WTC11 (cell line): ENCODE data around the gene MYOZ1. TPM values are rescaled to one million over a fixed set of nuclear protein-coding genes. Genes with fewer than 3 reads are reported as not detected.

Experiments used
- ATAC-seq: fragments of 200-7000 bp; cut with Tn5 transposase; 2 replicates; pipeline ENCODE4 v1.10.0; 2021; ENCODE audit warnings: mild to moderate bottlenecking, moderate library complexity
- CTCF ChIA-PET: fragments of 300-600 bp; sonication (Branson Sonifier 250); formaldehyde crosslinking; loops from one replicate; lab custom pipeline; 2021; ENCODE audit warnings: antibody characterized with exemption; lab: Charles Lee
- POLR2A ChIA-PET: fragments of 350-600 bp; sonication (Branson Sonifier 250); formaldehyde crosslinking; loops from one replicate; lab custom pipeline; 2021; ENCODE audit warnings: antibody characterized with exemption; lab: Charles Lee
- DNase-seq: peaks from one replicate; pipeline ENCODE4 v3.0.0; 2021; ENCODE audit warnings: low spot score
- H3K27ac Mint-ChIP-seq: 2 replicates; pipeline ENCODE4 v1.8.0; 2021; ENCODE audit warnings: mixed read lengths
- H3K27me3 Mint-ChIP-seq: 2 replicates; pipeline ENCODE4 v1.8.0; 2021; ENCODE audit warnings: low read depth, mild to moderate bottlenecking, moderate library complexity, mixed read lengths
- H3K36me3 Mint-ChIP-seq: 2 replicates; pipeline ENCODE4 v1.8.0; 2021; ENCODE audit warnings: mixed read lengths
- H3K4me1 Mint-ChIP-seq: 2 replicates; pipeline ENCODE4 v1.8.0; 2022; ENCODE audit warnings: mixed read lengths
- H3K4me3 Mint-ChIP-seq: 2 replicates; pipeline ENCODE4 v1.8.0; 2021; ENCODE audit warnings: mild to moderate bottlenecking, moderate library complexity, mixed read lengths
- H3K9me3 Mint-ChIP-seq: 2 replicates; pipeline ENCODE4 v1.8.0; 2021; ENCODE audit warnings: mixed read lengths
- CREM ChIP-seq: sonication (generic); formaldehyde crosslinking; IDR thresholded peaks from 2 replicates; pipeline ENCODE4 v1.8.1; 2022; ENCODE audit warnings: mild to moderate bottlenecking, missing genetic modification reagents, moderate library complexity
- ELF4 ChIP-seq: sonication (generic); formaldehyde crosslinking; IDR thresholded peaks from 2 replicates; pipeline ENCODE4 v1.8.1; 2022; ENCODE audit warnings: low read depth, mild to moderate bottlenecking, moderate library complexity, missing genetic modification reagents
- ERG ChIP-seq: fragments of 250-450 bp; sonication (Bioruptor Pico); IDR thresholded peaks from 2 replicates; pipeline ENCODE4 v1.8.0; 2021; ENCODE audit warnings: mild to moderate bottlenecking
- ESRRA ChIP-seq: sonication (generic); formaldehyde crosslinking; IDR thresholded peaks from 2 replicates; pipeline ENCODE4 v1.8.1; 2022; ENCODE audit warnings: mild to moderate bottlenecking, missing genetic modification reagents, borderline replicate concordance
- FOXJ3 ChIP-seq: sonication (generic); formaldehyde crosslinking; IDR thresholded peaks from 2 replicates; pipeline ENCODE4 v1.9.0; 2021; ENCODE audit warnings: missing genetic modification reagents, mild to moderate bottlenecking, borderline replicate concordance
- FOXP1 ChIP-seq: sonication (generic); formaldehyde crosslinking; IDR thresholded peaks from 2 replicates; pipeline ENCODE4 v1.8.0; 2022; ENCODE audit warnings: missing genetic modification reagents, mild to moderate bottlenecking, moderate library complexity, borderline replicate concordance
- GABPB1 ChIP-seq: sonication (generic); formaldehyde crosslinking; IDR thresholded peaks from 2 replicates; pipeline ENCODE4 v1.8.1; 2023; ENCODE audit warnings: mild to moderate bottlenecking, missing genetic modification reagents
- HMGA2 ChIP-seq: fragments of 250-450 bp; sonication (Bioruptor Pico); IDR thresholded peaks from 2 replicates; pipeline ENCODE4 v1.4.0; 2021; ENCODE audit warnings: mild to moderate bottlenecking, moderate library complexity
- IRF1 ChIP-seq: sonication (generic); formaldehyde crosslinking; IDR thresholded peaks from 2 replicates; pipeline ENCODE4 v1.8.0; 2023; ENCODE audit warnings: missing genetic modification reagents
- JAZF1 ChIP-seq: fragments of 250-450 bp; sonication (Bioruptor Pico); IDR thresholded peaks from 2 replicates; pipeline ENCODE4 v1.9.0; 2021; ENCODE audit warnings: moderate library complexity, mild to moderate bottlenecking, inconsistent platforms
- MAX ChIP-seq: sonication (generic); formaldehyde crosslinking; IDR thresholded peaks from 2 replicates; pipeline ENCODE4 v1.8.0; 2022; ENCODE audit warnings: mild to moderate bottlenecking, missing genetic modification reagents
- NFE2L1 ChIP-seq: sonication (generic); formaldehyde crosslinking; IDR thresholded peaks from 2 replicates; pipeline ENCODE4 v1.8.1; 2023; ENCODE audit warnings: missing genetic modification reagents
- NR1H2 ChIP-seq: sonication (generic); formaldehyde crosslinking; IDR thresholded peaks from 2 replicates; pipeline ENCODE4 v1.9.0; 2021; ENCODE audit warnings: mild to moderate bottlenecking, moderate library complexity, missing genetic modification reagents
- PRDM15 ChIP-seq: sonication (generic); formaldehyde crosslinking; IDR thresholded peaks from 2 replicates; pipeline ENCODE4 v1.8.0; 2022; ENCODE audit warnings: missing genetic modification reagents
- SOX15 ChIP-seq: fragments of 250-450 bp; sonication (Bioruptor Pico); IDR thresholded peaks from 2 replicates; pipeline ENCODE4 v1.9.0; 2021; ENCODE audit warnings: mild to moderate bottlenecking
- ZBTB21 ChIP-seq: sonication (generic); formaldehyde crosslinking; IDR thresholded peaks from 2 replicates; pipeline ENCODE4 v1.8.1; 2023; ENCODE audit warnings: mild to moderate bottlenecking, missing genetic modification reagents, borderline replicate concordance
- ZNF121 ChIP-seq: sonication (generic); formaldehyde crosslinking; IDR thresholded peaks from 2 replicates; pipeline ENCODE4 v1.8.0; 2023; ENCODE audit warnings: missing genetic modification reagents
- ZNF138 ChIP-seq: sonication (generic); formaldehyde crosslinking; conservative IDR thresholded peaks from 2 replicates; pipeline ENCODE4 v1.8.1; 2022; ENCODE audit warnings: mild to moderate bottlenecking, moderate library complexity, missing genetic modification reagents
- ZNF219 ChIP-seq: sonication (generic); formaldehyde crosslinking; IDR thresholded peaks from 2 replicates; pipeline ENCODE4 v1.8.0; 2023; ENCODE audit warnings: missing genetic modification reagents, mild to moderate bottlenecking, borderline replicate concordance
- ZNF281 ChIP-seq: sonication (generic); formaldehyde crosslinking; IDR thresholded peaks from 2 replicates; pipeline ENCODE4 v1.8.0; 2023; ENCODE audit warnings: mild to moderate bottlenecking, missing genetic modification reagents
- ZNF396 ChIP-seq: fragments of 250-450 bp; sonication (Bioruptor Pico); IDR thresholded peaks from 2 replicates; pipeline ENCODE4 v1.8.0; 2021; ENCODE audit warnings: mild to moderate bottlenecking, moderate library complexity, borderline replicate concordance
- ZNF416 ChIP-seq: fragments of 250-450 bp; sonication (Bioruptor Pico); IDR thresholded peaks from 2 replicates; pipeline ENCODE4 v1.9.0; 2021; ENCODE audit warnings: mild to moderate bottlenecking, inconsistent platforms
- ZNF425 ChIP-seq: fragments of 250-450 bp; sonication (Bioruptor Pico); conservative IDR thresholded peaks from 2 replicates; pipeline ENCODE4 v1.9.0; 2021; ENCODE audit warnings: mild to moderate bottlenecking
- ZSCAN18 ChIP-seq: fragments of 250-450 bp; sonication (Bioruptor Pico); IDR thresholded peaks from 2 replicates; pipeline ENCODE4 v2.1.2; 2022; ENCODE audit warnings: mild to moderate bottlenecking, moderate library complexity
- total RNA-seq: library from RNA; stranded (reverse); gene quantifications from 3 replicates; pipeline ENCODE4 v1.2.3, GENCODE V29; 2021

MYOZ1 gene
- total RNA-seq, 1 experiment from 2014 or later: 3.0 TPM

GRCh38 chr10:73589563-73590126 lies 51.6 kb downstream of the MYOZ1 start:
- no peak overlapping the region for H3K4me3 Mint-ChIP-seq
- DNase-seq (no peak), ATAC-seq (no peak)
- CTCF ChIA-PET: interaction anchor here (0.6 kb wide), 1 partner anchor 1221 kb away, joined by 4 read pairs; no protein-coding TSS in a partner anchor
- H3K4me1 Mint-ChIP-seq: peaks cover 49% of the 10 kb centered on the region
- peaks cover 12% of the 10 kb centered on the region for H3K36me3 Mint-ChIP-seq
- peaks cover 15% of the 10 kb centered on the region for H3K9me3 Mint-ChIP-seq
- H3K27me3 Mint-ChIP-seq: no peaks in the 10 kb centered on the region
- TF ChIP-seq ESRRA (CRISPR knock-in tag) (no peak), ZNF138 (no peak), HMGA2 (no peak), ZNF121 (CRISPR knock-in tag) (no peak), NFE2L1 (CRISPR knock-in tag) (no peak), FOXP1 (CRISPR knock-in tag) (no peak), ZSCAN18 (no peak), ELF4 (no peak), JAZF1 (no peak)
- H3K27ac Mint-ChIP-seq: peak overlapping the region; percentile 16; the same call in 1 of the 2 replicates
- POLR2A ChIA-PET: no interaction called here

GRCh38 chr10:73588656-73589055 lies 52.6 kb downstream of the MYOZ1 start:
- H3K4me3 Mint-ChIP-seq: no peak overlapping the region
- peaks cover 14% of the 10 kb centered on the region for H3K36me3 Mint-ChIP-seq
- ATAC-seq (no peak), DNase-seq (no peak)
- CTCF ChIA-PET: no interaction called here
- H3K4me1 Mint-ChIP-seq: peaks cover 43% of the 10 kb centered on the region
- peak overlapping the region; percentile 86; the same call in 1 of the 2 replicates for H3K27ac Mint-ChIP-seq
- POLR2A ChIA-PET: no interaction called here
- no peaks in the 10 kb centered on the region for H3K27me3 Mint-ChIP-seq
- H3K9me3 Mint-ChIP-seq: peaks cover 15% of the 10 kb centered on the region
- TF ChIP-seq ZNF425 (CRISPR knock-in tag): no peak
- TF ChIP-seq SOX15 (CRISPR knock-in tag): no peak
- TF ChIP-seq FOXJ3: no peak
- TF ChIP-seq ERG (CRISPR knock-in tag): no peak
- TF ChIP-seq PRDM15 (CRISPR knock-in tag): no peak
- no peak for TF ChIP-seq GABPB1 (CRISPR knock-in tag)
- TF ChIP-seq ZNF416 (CRISPR knock-in tag): no peak
- no peak for TF ChIP-seq FOXP1 (CRISPR knock-in tag)
- no peak for TF ChIP-seq CREM (CRISPR knock-in tag)
- TF ChIP-seq ZNF121 (CRISPR knock-in tag): no peak
- no peak for TF ChIP-seq ZNF219 (CRISPR knock-in tag)
- TF ChIP-seq ZNF396 (CRISPR knock-in tag): no peak
- no peak for TF ChIP-seq ZNF281 (CRISPR knock-in tag)
- TF ChIP-seq IRF1: no peak
- TF ChIP-seq ZBTB21 (CRISPR knock-in tag): no peak
- TF ChIP-seq MAX (CRISPR knock-in tag): no peak
- no peak for TF ChIP-seq NR1H2 (CRISPR knock-in tag)
